DND-41 (cell line): ENCODE data around the gene NRIP1.
A peak's percentile ranks its signal among the peaks of the same experiment; 100 is the strongest.

Experiments
- ATAC-seq: fragments of 200-7000 bp; cut with Tn5 transposase; 3 replicates; pipeline ENCODE4 v1.9.1; 2021; ENCODE audit warnings: low read depth; ENCODE audit not compliant: insufficient read depth
- DNase-seq: peaks from one replicate; pipeline ENCODE4 v3.0.0-alpha.2; 2020
- H2AFZ ChIP-seq: 2 replicates; pipeline ENCODE4 v1.6.0; 2012; ENCODE audit warnings: low read depth, low read length
- H3K27ac ChIP-seq: 2 replicates; pipeline ENCODE4 v1.5.1; 2012; ENCODE audit warnings: low read length, inconsistent platforms
- H3K27me3 ChIP-seq: fragments of 200-600 bp; sonication (generic); 2 replicates; pipeline ENCODE4 v1.6.0; 2012; ENCODE audit warnings: low read length, mild to moderate bottlenecking, inconsistent platforms; ENCODE audit not compliant: insufficient read depth, poor library complexity
- H3K36me3 ChIP-seq: 2 replicates; pipeline ENCODE4 v1.5.1; 2012; ENCODE audit warnings: low read length, inconsistent platforms; ENCODE audit not compliant: insufficient read depth
- H3K4me1 ChIP-seq: 2 replicates; pipeline ENCODE4 v1.5.1; 2012; ENCODE audit warnings: mild to moderate bottlenecking, low read length; ENCODE audit not compliant: insufficient read depth
- H3K4me2 ChIP-seq: 2 replicates; pipeline ENCODE4 v1.6.0; 2012; ENCODE audit warnings: mild to moderate bottlenecking, moderate library complexity, low read length, inconsistent platforms; ENCODE audit not compliant: insufficient read depth
- H3K4me3 ChIP-seq, 2 experiments: fragments of 200-600 bp in 1 of 2; shearing (Covaris generic) in 1 of 2; 2 replicates each; pipeline ENCODE4 v1.5.1; 2012 to 2016; ENCODE audit warnings: inconsistent platforms in 2 of 2, low read length in 2 of 2, mild to moderate bottlenecking in 2 of 2, low read depth in 1 of 2, moderate library complexity in 1 of 2
- H3K79me2 ChIP-seq: 2 replicates; pipeline ENCODE4 v1.6.0; 2012; ENCODE audit warnings: low read length, inconsistent platforms; ENCODE audit not compliant: insufficient read depth
- H3K9ac ChIP-seq: 2 replicates; pipeline ENCODE4 v1.6.0; 2012; ENCODE audit warnings: low read depth, mild to moderate bottlenecking, inconsistent platforms, low read length, moderate library complexity
- H3K9me3 ChIP-seq: 2 replicates; pipeline ENCODE4 v1.5.1; 2012; ENCODE audit warnings: low read length, moderate library complexity, mild to moderate bottlenecking, inconsistent platforms; ENCODE audit not compliant: insufficient read depth, severe bottlenecking
- H4K20me1 ChIP-seq: 2 replicates; pipeline ENCODE4 v1.6.0; 2012; ENCODE audit warnings: low read length; ENCODE audit not compliant: insufficient read depth
- EZH2 ChIP-seq: IDR thresholded peaks from 3 replicates; pipeline ENCODE4 v1.6.1; 2012; ENCODE audit warnings: borderline replicate concordance, low read depth, mild to moderate bottlenecking, moderate library complexity, low read length, inconsistent platforms; ENCODE audit not compliant: severe bottlenecking
- TF ChIP-seq, protein P1 (sequence below): IDR thresholded peaks from 2 replicates; pipeline ENCODE4 v1.5.1; 2012; ENCODE audit warnings: borderline replicate concordance, low read length, moderate library complexity, mild to moderate bottlenecking; ENCODE audit not compliant: poor library complexity, severe bottlenecking; ENCODE audit errors: extremely low read depth

NRIP1 gene

DNA sequence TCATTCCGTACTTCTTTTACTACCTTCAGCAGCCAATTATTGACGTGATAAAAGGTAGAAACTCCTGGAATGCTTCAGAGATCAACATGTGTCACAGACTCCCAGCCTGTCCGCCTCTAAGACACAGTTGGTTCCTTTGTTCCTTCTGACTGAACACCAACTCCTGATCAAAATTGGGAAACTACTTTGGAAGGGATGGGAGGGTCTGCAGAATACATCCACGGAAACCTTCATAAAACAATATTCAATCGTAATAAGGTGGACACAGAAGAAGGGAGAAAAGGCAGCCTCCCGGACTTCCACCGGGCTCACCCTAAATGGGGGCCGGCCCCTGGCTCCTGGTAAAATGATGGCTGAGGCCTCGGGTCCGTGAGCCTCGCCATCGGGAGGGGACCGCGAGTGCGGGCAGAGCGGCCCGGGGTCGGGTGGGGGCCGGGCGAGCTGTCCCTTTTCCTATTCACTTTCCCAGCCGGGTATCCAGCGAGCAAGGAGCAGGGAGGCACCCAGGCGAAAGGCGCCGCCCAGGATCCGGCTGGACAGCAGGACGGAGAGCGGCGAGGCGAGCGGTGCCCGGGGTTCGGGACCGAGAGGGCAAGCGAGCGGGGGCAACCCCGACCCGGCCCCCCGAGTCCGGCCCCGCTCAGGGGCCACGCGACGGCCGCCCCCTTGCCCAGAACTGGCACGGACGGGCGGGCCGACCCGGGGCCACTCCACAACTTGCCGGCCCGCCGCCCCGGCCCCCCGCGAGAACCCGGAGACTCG lies 805 bp downstream of the NRIP1 start:
- TF ChIP-seq, protein P1, sequence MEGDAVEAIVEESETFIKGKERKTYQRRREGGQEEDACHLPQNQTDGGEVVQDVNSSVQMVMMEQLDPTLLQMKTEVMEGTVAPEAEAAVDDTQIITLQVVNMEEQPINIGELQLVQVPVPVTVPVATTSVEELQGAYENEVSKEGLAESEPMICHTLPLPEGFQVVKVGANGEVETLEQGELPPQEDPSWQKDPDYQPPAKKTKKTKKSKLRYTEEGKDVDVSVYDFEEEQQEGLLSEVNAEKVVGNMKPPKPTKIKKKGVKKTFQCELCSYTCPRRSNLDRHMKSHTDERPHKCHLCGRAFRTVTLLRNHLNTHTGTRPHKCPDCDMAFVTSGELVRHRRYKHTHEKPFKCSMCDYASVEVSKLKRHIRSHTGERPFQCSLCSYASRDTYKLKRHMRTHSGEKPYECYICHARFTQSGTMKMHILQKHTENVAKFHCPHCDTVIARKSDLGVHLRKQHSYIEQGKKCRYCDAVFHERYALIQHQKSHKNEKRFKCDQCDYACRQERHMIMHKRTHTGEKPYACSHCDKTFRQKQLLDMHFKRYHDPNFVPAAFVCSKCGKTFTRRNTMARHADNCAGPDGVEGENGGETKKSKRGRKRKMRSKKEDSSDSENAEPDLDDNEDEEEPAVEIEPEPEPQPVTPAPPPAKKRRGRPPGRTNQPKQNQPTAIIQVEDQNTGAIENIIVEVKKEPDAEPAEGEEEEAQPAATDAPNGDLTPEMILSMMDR = no peak
- no peak for TF ChIP-seq EZH2
- Histone ChIP-seq H3K9ac (peak overlapping the region; percentile 95), H4K20me1 (peaks cover 34% of the 10 kb centered on the region; the same call in 1 of the 2 replicates), H3K27me3 (no peaks in the 10 kb centered on the region), H3K36me3 (no peaks in the 10 kb centered on the region), H3K4me1 (peaks cover 52% of the 10 kb centered on the region), H3K79me2 (peaks cover 67% of the 10 kb centered on the region), H2AFZ (peak overlapping the region; percentile 86), H3K27ac (peak overlapping the region; percentile 92), H3K9me3 (no peaks in the 10 kb centered on the region), H3K4me2 (peak overlapping the region; percentile 68), H3K4me3 (peak overlapping the region; percentile 44 to 85)
- DNase-seq = peak; percentile 29
- peak; percentile 7; the same call in 2 of the 3 replicates for ATAC-seq

DNA sequence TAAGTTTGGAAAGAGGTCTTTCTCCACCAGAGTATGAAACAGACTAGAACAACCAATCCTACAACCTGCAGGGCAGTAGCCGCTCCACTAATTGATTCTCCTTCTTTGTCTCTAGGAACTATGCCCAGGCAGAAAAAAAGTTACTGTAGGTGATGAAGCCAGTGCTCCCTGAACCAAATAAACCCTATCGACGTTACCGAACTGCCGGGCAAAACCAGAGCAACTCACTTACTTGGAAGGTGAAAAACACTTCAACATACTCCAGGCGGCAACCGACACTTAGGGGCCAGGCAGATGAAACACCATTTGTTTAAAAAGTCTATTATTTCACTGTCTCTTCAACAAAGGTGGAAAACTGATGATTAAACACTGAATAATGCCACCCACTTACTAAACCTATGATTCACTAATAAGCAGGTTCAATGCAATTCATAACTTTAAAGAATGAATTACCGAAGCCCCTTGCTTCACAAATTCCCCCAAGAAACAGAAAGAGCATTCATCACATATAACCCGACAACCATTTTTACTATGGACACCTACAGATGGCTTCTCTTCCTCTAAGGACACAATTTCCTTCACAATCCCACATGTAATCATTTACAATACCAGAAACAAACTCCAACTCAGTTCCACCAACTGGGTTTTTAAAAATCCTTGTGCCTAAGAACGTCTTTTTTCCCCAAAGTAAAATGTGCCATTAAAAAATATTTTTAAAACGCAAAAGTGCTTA lies 1.6 kb downstream of the NRIP1 start:
- Histone ChIP-seq H3K27ac (peak overlapping the region; percentile 92), H3K4me3 (peak overlapping the region; percentile 44 to 85), H3K79me2 (peaks cover 74% of the 10 kb centered on the region)

DNA sequence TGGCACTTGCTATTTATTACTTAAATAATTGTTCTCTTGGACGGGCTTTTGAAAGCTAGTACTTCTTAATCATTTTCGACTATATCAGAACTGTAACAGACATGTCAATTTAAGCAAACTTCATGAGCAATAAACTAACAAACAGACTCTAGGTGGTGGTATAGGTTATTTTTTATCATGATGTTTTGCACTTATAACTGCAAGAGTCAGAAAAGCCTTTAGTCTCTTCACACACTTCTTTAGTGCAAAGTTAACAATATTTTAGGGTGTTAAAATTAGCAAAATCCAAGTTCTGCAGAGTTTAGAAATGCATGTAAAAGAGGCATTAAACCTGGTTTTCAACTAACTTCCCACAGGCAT lies 2.2 kb downstream of the NRIP1 start:
- Histone ChIP-seq H2AFZ (no peak overlapping the region), H3K4me3 (peak overlapping the region; percentile 44 to 85; a peak in 3 of 4 replicates), H4K20me1 (peaks cover 40% of the 10 kb centered on the region; the same call in 1 of the 2 replicates), H3K27me3 (no peaks in the 10 kb centered on the region), H3K36me3 (no peaks in the 10 kb centered on the region), H3K79me2 (peaks cover 81% of the 10 kb centered on the region), H3K9me3 (no peaks in the 10 kb centered on the region), H3K27ac (peak overlapping the region; percentile 92; the same call in 1 of the 2 replicates), H3K4me2 (peak overlapping the region; percentile 68), H3K9ac (peak overlapping the region; percentile 95), H3K4me1 (peaks cover 64% of the 10 kb centered on the region)
- TF ChIP-seq EZH2 = no peak
- TF ChIP-seq, protein P1 = peak; percentile 47
- DNase-seq = no peak
- no peak for ATAC-seq

More for the DNA sequence above, 1.6 kb downstream of the NRIP1 start:
- TF ChIP-seq, protein P1 = no peak
- TF ChIP-seq EZH2 = no peak
- Histone ChIP-seq H4K20me1 (peaks cover 40% of the 10 kb centered on the region; the same call in 1 of the 2 replicates), H2AFZ (peak overlapping the region; percentile 86), H3K4me2 (peak overlapping the region; percentile 68), H3K9me3 (no peaks in the 10 kb centered on the region), H3K27me3 (no peaks in the 10 kb centered on the region), H3K4me1 (peaks cover 58% of the 10 kb centered on the region), H3K9ac (peak overlapping the region; percentile 95), H3K36me3 (no peaks in the 10 kb centered on the region)
- no peak for ATAC-seq
- peak; percentile 20 for DNase-seq
